SK-N-SH treated with all-trans-retinoic acid at 6 μM for 48 hours (cell line): ENCODE data around the gene GALNT1.

Source experiments
- ATAC-seq: fragments of 200-7000 bp; cut with Tn5 transposase; 3 replicates; pipeline ENCODE4 v1.9.1; 2020; ENCODE audit warnings: mild to moderate bottlenecking, moderate library complexity
- ARNTL ChIP-seq: fragments of 450-650 bp; formaldehyde crosslinking; IDR thresholded peaks from 2 replicates; pipeline ENCODE4 v1.5.0; 2020; ENCODE audit warnings: low read depth, mild to moderate bottlenecking, moderate library complexity, borderline replicate concordance
- BACH2 ChIP-seq: fragments of 250-450 bp; sonication (Bioruptor Pico); IDR thresholded peaks from 2 replicates; pipeline ENCODE4 v1.9.0; 2021; ENCODE audit warnings: mild to moderate bottlenecking, borderline replicate concordance
- CSDC2 ChIP-seq: fragments of 250-450 bp; sonication (Bioruptor Pico); IDR thresholded peaks from 2 replicates; pipeline ENCODE4 v1.5.0; 2020; ENCODE audit warnings: mild to moderate bottlenecking, moderate library complexity
- GLIS3 ChIP-seq: fragments of 250-450 bp; sonication (Bioruptor Pico); IDR thresholded peaks from 2 replicates; pipeline ENCODE4 v1.5.0; 2020; ENCODE audit warnings: mild to moderate bottlenecking, moderate library complexity
- ISL1 ChIP-seq: fragments of 250-450 bp; sonication (Bioruptor Pico); IDR thresholded peaks from 2 replicates; pipeline ENCODE4 v2.1.2; 2022; ENCODE audit warnings: mild to moderate bottlenecking, moderate library complexity
- OSR1 ChIP-seq: fragments of 250-450 bp; sonication (Bioruptor Pico); IDR thresholded peaks from 2 replicates; pipeline ENCODE4 v1.8.0; 2022; ENCODE audit warnings: moderate library complexity, mild to moderate bottlenecking, inconsistent platforms
- PPARA ChIP-seq: fragments of 250-450 bp; sonication (Bioruptor Pico); IDR thresholded peaks from 2 replicates; pipeline ENCODE4 v1.5.0; 2020; ENCODE audit warnings: mild to moderate bottlenecking, borderline replicate concordance
- RARB ChIP-seq: fragments of 250-450 bp; sonication (Bioruptor Pico); IDR thresholded peaks from 2 replicates; pipeline ENCODE4 v1.8.0; 2021; ENCODE audit warnings: mild to moderate bottlenecking, moderate library complexity
- TCF4 ChIP-seq: fragments of 250-450 bp; sonication (Bioruptor Pico); IDR thresholded peaks from 2 replicates; pipeline ENCODE4 v1.8.0; 2021; ENCODE audit warnings: mild to moderate bottlenecking, moderate library complexity, borderline replicate concordance
- TOX ChIP-seq: fragments of 250-450 bp; sonication (Bioruptor Pico); IDR thresholded peaks from 2 replicates; pipeline ENCODE4 v1.8.0; 2021; ENCODE audit warnings: mild to moderate bottlenecking, moderate library complexity, borderline replicate concordance
- ZC3H10 ChIP-seq: fragments of 250-450 bp; sonication (Bioruptor Pico); IDR thresholded peaks from 2 replicates; pipeline ENCODE4 v1.5.1; 2021; ENCODE audit warnings: mild to moderate bottlenecking, moderate library complexity
- ZFP3 ChIP-seq: fragments of 250-450 bp; sonication (Bioruptor Pico); IDR thresholded peaks from 2 replicates; pipeline ENCODE4 v1.5.0; 2020; ENCODE audit warnings: mild to moderate bottlenecking, moderate library complexity
- ZFP30 ChIP-seq: fragments of 450-650 bp; formaldehyde crosslinking; IDR thresholded peaks from 2 replicates; pipeline ENCODE4 v1.5.0; 2022; ENCODE audit warnings: mild to moderate bottlenecking, moderate library complexity
- ZNF565 ChIP-seq: fragments of 450-650 bp; formaldehyde crosslinking; conservative IDR thresholded peaks from 2 replicates; pipeline ENCODE4 v1.5.0; 2020; ENCODE audit warnings: low read depth, mild to moderate bottlenecking, moderate library complexity
- ZNF70 ChIP-seq: fragments of 450-650 bp; formaldehyde crosslinking; IDR thresholded peaks from 2 replicates; pipeline ENCODE4 v1.5.0; 2020; ENCODE audit warnings: mild to moderate bottlenecking, moderate library complexity
- ZNF8 ChIP-seq: fragments of 450-650 bp; formaldehyde crosslinking; IDR thresholded peaks from 2 replicates; pipeline ENCODE4 v1.5.0; 2020; ENCODE audit warnings: mild to moderate bottlenecking, moderate library complexity
- TF ChIP-seq, protein P1 (sequence below): fragments of 250-450 bp; sonication (Bioruptor Pico); IDR thresholded peaks from 2 replicates; pipeline ENCODE4 v1.5.0; 2020; ENCODE audit warnings: mild to moderate bottlenecking, moderate library complexity
- TF ChIP-seq, protein P2 (sequence below): fragments of 250-450 bp; sonication (Bioruptor Pico); IDR thresholded peaks from 2 replicates; pipeline ENCODE4 v1.8.0; 2021; ENCODE audit warnings: low read depth, mild to moderate bottlenecking, moderate library complexity, borderline replicate concordance
- TF ChIP-seq, protein P3 (sequence below): fragments of 250-450 bp; sonication (Bioruptor Pico); IDR thresholded peaks from 2 replicates; pipeline ENCODE4 v1.5.1; 2020; ENCODE audit warnings: low read depth, mild to moderate bottlenecking, moderate library complexity

GALNT1 gene

DNA sequence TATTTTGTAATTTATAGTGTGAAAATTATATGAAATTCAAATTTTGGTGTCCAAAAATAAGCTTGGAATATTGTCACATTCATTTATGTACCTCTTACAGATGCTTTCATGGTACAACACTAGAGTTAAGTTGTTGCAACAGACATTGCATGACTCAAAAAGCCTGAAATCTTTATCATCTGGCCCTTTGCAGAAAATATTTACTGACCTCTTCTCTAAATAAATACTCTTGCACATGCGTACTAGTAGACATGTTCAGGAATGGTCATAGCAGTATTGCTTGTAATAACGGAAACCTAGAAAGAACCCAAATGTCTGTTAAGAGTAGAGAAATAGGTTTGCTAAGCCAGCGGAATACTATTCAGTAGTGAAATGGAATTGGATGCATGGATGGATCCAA is 60.4 kb downstream of the GALNT1 start (continued):
- TF ChIP-seq, protein P1, sequence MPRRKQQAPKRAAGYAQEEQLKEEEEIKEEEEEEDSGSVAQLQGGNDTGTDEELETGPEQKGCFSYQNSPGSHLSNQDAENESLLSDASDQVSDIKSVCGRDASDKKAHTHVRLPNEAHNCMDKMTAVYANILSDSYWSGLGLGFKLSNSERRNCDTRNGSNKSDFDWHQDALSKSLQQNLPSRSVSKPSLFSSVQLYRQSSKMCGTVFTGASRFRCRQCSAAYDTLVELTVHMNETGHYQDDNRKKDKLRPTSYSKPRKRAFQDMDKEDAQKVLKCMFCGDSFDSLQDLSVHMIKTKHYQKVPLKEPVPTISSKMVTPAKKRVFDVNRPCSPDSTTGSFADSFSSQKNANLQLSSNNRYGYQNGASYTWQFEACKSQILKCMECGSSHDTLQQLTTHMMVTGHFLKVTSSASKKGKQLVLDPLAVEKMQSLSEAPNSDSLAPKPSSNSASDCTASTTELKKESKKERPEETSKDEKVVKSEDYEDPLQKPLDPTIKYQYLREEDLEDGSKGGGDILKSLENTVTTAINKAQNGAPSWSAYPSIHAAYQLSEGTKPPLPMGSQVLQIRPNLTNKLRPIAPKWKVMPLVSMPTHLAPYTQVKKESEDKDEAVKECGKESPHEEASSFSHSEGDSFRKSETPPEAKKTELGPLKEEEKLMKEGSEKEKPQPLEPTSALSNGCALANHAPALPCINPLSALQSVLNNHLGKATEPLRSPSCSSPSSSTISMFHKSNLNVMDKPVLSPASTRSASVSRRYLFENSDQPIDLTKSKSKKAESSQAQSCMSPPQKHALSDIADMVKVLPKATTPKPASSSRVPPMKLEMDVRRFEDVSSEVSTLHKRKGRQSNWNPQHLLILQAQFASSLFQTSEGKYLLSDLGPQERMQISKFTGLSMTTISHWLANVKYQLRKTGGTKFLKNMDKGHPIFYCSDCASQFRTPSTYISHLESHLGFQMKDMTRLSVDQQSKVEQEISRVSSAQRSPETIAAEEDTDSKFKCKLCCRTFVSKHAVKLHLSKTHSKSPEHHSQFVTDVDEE (CRISPR knock-in tag), result no peak
- TF ChIP-seq ZNF8, result no peak

DNA sequence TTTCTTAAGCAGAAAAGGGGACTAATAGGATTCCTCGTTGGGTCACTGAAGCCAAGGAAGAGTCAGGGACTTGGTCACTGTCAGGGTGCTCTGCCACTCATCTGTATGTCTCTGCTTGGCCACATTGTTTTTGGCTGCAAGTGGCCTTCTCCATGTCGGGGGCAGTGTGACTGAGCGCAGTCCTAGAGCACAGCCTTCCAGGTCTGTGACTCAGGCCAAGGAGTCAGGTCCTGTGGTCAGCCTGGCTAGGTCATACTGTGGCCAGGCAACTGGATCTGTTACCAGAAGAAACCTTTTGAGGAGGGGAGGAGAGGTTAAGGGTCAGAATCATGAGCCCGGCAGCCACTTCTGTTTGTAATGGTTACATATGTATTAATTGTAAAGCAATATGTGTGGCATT is 61.3 kb downstream of the GALNT1 start:
- TF ChIP-seq OSR1 (CRISPR knock-in tag) (no peak), ARNTL (no peak), CSDC2 (CRISPR knock-in tag) (no peak), GLIS3 (CRISPR knock-in tag) (no peak), ZC3H10 (CRISPR knock-in tag) (no peak)
- TF ChIP-seq, protein P2, sequence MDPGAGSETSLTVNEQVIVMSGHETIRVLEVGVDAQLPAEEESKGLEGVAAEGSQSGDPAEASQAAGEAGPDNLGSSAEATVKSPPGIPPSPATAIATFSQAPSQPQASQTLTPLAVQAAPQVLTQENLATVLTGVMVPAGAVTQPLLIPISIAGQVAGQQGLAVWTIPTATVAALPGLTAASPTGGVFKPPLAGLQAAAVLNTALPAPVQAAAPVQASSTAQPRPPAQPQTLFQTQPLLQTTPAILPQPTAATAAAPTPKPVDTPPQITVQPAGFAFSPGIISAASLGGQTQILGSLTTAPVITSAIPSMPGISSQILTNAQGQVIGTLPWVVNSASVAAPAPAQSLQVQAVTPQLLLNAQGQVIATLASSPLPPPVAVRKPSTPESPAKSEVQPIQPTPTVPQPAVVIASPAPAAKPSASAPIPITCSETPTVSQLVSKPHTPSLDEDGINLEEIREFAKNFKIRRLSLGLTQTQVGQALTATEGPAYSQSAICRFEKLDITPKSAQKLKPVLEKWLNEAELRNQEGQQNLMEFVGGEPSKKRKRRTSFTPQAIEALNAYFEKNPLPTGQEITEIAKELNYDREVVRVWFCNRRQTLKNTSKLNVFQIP (CRISPR knock-in tag), result no peak
- no peak for ATAC-seq

DNA sequence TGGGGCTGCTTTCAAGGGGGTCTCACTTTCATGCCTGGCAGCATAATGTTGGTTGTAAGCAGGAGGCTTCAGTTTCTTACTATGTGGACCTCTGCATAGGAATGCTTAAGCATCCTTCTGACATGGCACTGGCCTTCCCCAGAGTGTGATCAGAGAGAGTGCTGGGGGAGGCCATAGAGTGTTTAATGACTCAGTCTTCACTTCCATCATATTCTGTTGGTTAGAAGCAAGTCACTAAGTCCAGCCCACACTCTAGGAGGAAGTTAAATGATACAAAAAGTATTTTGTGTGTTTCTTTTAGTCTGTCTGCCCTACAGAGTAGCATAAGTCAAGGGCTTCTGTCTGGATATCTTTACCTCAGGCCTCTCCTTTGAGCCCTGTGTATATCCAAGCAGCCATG is 64.9 kb downstream of the GALNT1 start:
- ATAC-seq, result no peak
- TF ChIP-seq ISL1 (CRISPR knock-in tag), result no peak
- TF ChIP-seq TOX, result no peak
- TF ChIP-seq ARNTL, result no peak
- TF ChIP-seq PPARA (CRISPR knock-in tag), result no peak
- TF ChIP-seq CSDC2 (CRISPR knock-in tag), result no peak
- TF ChIP-seq ZNF8, result no peak
- TF ChIP-seq, protein P3, sequence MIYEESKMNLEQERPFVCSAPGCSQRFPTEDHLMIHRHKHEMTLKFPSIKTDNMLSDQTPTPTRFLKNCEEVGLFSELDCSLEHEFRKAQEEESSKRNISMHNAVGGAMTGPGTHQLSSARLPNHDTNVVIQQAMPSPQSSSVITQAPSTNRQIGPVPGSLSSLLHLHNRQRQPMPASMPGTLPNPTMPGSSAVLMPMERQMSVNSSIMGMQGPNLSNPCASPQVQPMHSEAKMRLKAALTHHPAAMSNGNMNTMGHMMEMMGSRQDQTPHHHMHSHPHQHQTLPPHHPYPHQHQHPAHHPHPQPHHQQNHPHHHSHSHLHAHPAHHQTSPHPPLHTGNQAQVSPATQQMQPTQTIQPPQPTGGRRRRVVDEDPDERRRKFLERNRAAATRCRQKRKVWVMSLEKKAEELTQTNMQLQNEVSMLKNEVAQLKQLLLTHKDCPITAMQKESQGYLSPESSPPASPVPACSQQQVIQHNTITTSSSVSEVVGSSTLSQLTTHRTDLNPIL, result no peak
- no peak for TF ChIP-seq ZFP30
- no peak for TF ChIP-seq ZC3H10 (CRISPR knock-in tag)
- TF ChIP-seq ZFP3, result no peak
- TF ChIP-seq RARB, result no peak
- no peak for TF ChIP-seq GLIS3 (CRISPR knock-in tag)
- TF ChIP-seq, all 23 proteins: peak for 0

DNA sequence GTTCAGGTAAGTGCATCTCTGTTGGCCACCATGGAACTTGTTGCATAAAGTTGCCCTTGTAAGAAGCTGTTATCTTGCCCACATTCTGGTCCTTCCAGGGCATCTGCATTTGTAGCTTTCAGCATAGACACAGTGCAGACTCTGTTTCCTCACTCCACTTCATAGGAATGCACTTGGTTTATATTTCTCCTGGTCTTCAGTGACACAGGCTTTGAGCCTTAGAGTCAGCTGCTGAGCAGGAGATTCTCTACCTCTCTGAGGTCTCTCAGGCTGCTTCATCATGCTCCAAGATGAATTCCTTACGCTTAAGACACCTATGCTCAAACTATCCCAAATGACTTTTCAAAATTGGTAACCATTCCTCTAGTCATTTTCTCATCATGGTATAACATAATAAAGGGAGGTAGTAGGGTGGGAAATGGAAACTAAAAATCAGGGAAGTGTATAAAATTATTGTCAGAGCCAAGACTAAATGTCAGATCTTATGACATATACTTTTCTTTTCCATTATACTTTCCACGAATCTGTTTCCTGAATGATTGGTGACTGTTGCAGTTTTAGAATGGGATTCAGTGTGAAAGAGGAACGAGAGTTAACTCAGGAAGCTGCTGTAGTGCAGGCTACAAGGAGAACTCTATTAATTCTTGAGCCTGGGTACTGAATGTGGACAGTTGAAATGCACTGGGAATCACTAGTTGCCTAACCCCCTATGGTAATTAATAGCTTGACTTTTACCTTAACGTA is 72.0 kb downstream of the GALNT1 start:
- TF ChIP-seq, protein P1 (CRISPR knock-in tag), result no peak
- TF ChIP-seq BACH2 (no peak), RARB (no peak), TCF4 (CRISPR knock-in tag) (no peak), ZNF8 (no peak), ZFP3 (no peak), GLIS3 (CRISPR knock-in tag) (no peak), ZNF70 (CRISPR knock-in tag) (no peak), ZNF565 (no peak), ZFP30 (no peak), TOX (no peak)
- TF ChIP-seq, protein P2 (CRISPR knock-in tag), result no peak
- TF ChIP-seq, protein P3, result no peak
- ATAC-seq, result no peak
